Trophoblast cell (in vitro differentiated cells and primary cell): ENCODE measurements around the gene GXYLT2.
A peak's percentile ranks its signal among the peaks of the same experiment; 100 is the strongest.

ENCODE experiments used
- DNase-seq, 2 donors: peaks; one replicate each; pipeline ENCODE4 v3.0.0-alpha.2; 2016
- H2AFZ ChIP-seq: 2 replicates; pipeline ENCODE4 v1.6.1; 2013; ENCODE audit warnings: low read length, moderate library complexity, mild to moderate bottlenecking; ENCODE audit not compliant: insufficient read depth, poor library complexity
- H2AK5ac ChIP-seq: 2 replicates; pipeline ENCODE4 v1.6.1; 2013; ENCODE audit warnings: mild to moderate bottlenecking, low read length
- H2BK120ac ChIP-seq: 2 replicates; pipeline ENCODE4 v1.6.1; 2013; ENCODE audit warnings: low read length, mild to moderate bottlenecking, moderate library complexity; ENCODE audit not compliant: insufficient read depth, poor library complexity
- H2BK12ac ChIP-seq: 2 replicates; pipeline ENCODE4 v1.6.1; 2013; ENCODE audit warnings: mild to moderate bottlenecking, low read length, moderate library complexity
- H2BK5ac ChIP-seq: 2 replicates; pipeline ENCODE4 v1.6.1; 2013; ENCODE audit warnings: low read length, low read depth, moderate library complexity, mild to moderate bottlenecking; ENCODE audit not compliant: poor library complexity
- H3K14ac ChIP-seq: 2 replicates; pipeline ENCODE4 v1.6.1; 2013; ENCODE audit warnings: mild to moderate bottlenecking, low read length
- H3K18ac ChIP-seq: 2 replicates; pipeline ENCODE4 v1.6.1; 2013; ENCODE audit warnings: mild to moderate bottlenecking, low read length
- H3K23ac ChIP-seq: 2 replicates; pipeline ENCODE4 v1.6.1; 2013; ENCODE audit warnings: low read length
- H3K27ac ChIP-seq: 2 replicates; pipeline ENCODE4 v1.5.1; 2013; ENCODE audit warnings: low read depth, mild to moderate bottlenecking, inconsistent platforms, low read length, moderate library complexity
- H3K27me3 ChIP-seq: 2 replicates; pipeline ENCODE4 v1.6.1; 2013; ENCODE audit warnings: inconsistent platforms, mild to moderate bottlenecking, low read length, moderate library complexity; ENCODE audit not compliant: insufficient read depth
- H3K36me3 ChIP-seq, 2 experiments: 1 replicate in 1 of 2; 2 replicates in 1 of 2; pipeline ENCODE4 v1.6.1; 2013; ENCODE audit warnings: low read length in 2 of 2, mild to moderate bottlenecking in 2 of 2, moderate library complexity in 1 of 2; ENCODE audit not compliant: insufficient read depth in 2 of 2, control insufficient read depth in 1 of 2
- H3K4ac ChIP-seq: 2 replicates; pipeline ENCODE4 v1.6.1; 2013; ENCODE audit warnings: low read depth, mild to moderate bottlenecking, low read length, moderate library complexity
- H3K4me1 ChIP-seq, 2 experiments: 1 replicate in 1 of 2; 2 replicates in 1 of 2; pipeline ENCODE4 v1.6.1; 2013; ENCODE audit warnings: low read length in 2 of 2, mild to moderate bottlenecking in 2 of 2, moderate library complexity in 1 of 2; ENCODE audit not compliant: insufficient read depth in 2 of 2, control insufficient read depth in 1 of 2
- H3K4me2 ChIP-seq: 2 replicates; pipeline ENCODE4 v1.6.1; 2013; ENCODE audit warnings: inconsistent platforms, mild to moderate bottlenecking, low read length, moderate library complexity
- H3K4me3 ChIP-seq: 2 replicates; pipeline ENCODE4 v1.5.1; 2013; ENCODE audit warnings: mild to moderate bottlenecking, low read depth, low read length, inconsistent platforms
- H3K79me1 ChIP-seq: one replicate; pipeline ENCODE4 v1.6.1; 2013; ENCODE audit warnings: low read length
- H3K79me2 ChIP-seq: 2 replicates; pipeline ENCODE4 v1.6.1; 2013; ENCODE audit warnings: low read length, mild to moderate bottlenecking; ENCODE audit not compliant: control insufficient read depth, insufficient read depth, poor library complexity
- H3K9ac ChIP-seq: 2 replicates; pipeline ENCODE4 v1.6.1; 2013; ENCODE audit warnings: mild to moderate bottlenecking, low read length
- H3K9me3 ChIP-seq: 2 replicates; pipeline ENCODE4 v1.6.1; 2013; ENCODE audit warnings: low read depth, mild to moderate bottlenecking, control low read depth, inconsistent platforms, low read length; ENCODE audit not compliant: insufficient read depth
- H4K12ac ChIP-seq: 2 replicates; pipeline ENCODE4 v1.6.1; 2013; ENCODE audit warnings: low read depth, mild to moderate bottlenecking, low read length, moderate library complexity
- H4K8ac ChIP-seq: 2 replicates; pipeline ENCODE4 v1.6.1; 2013; ENCODE audit warnings: low read depth, mild to moderate bottlenecking, low read length, moderate library complexity
- H4K91ac ChIP-seq: one replicate; pipeline ENCODE4 v1.6.1; 2013; ENCODE audit warnings: low read depth, mild to moderate bottlenecking, low read length, moderate library complexity
- WGBS: extraction: QIAGEN DNeasy Blood & Tissue Kit; methylation state at CpG from one replicate; pipeline ENCODE4 v1.1.7; 2013; ENCODE audit warnings: missing lambda C conversion rate; ENCODE audit not compliant: insufficient read length, insufficient coverage; ENCODE audit errors: extremely low coverage; 5-methylcytosine and 5-hydroxymethylcytosine counted together

GXYLT2 gene

GRCh38 chr3:73004316-73004715 is 116.5 kb downstream of the GXYLT2 start:
- Histone ChIP-seq H3K4me2 (no peak overlapping the region), H3K27ac (no peak overlapping the region), H3K23ac (no peak overlapping the region), H4K8ac (no peak overlapping the region), H3K18ac (no peak overlapping the region), H3K14ac (no peak overlapping the region), H3K9me3 (no peaks in the 10 kb centered on the region), H3K79me2 (peaks cover 28% of the 10 kb centered on the region), H3K36me3 (peaks cover 29 to 31% of the 10 kb centered on the region in 2 experiments), H2BK120ac (no peak overlapping the region), H3K4ac (peak overlapping the region; percentile 68), H3K4me3 (no peak overlapping the region), H2AK5ac (no peak overlapping the region), H3K79me1 (no peaks in the 10 kb centered on the region), H4K12ac (no peak overlapping the region), H2BK5ac (no peak overlapping the region), H2BK12ac (no peak overlapping the region), H3K9ac (no peak overlapping the region), H4K91ac (no peak overlapping the region), H2AFZ (no peak overlapping the region), H3K4me1 (peaks cover 0 to 7% of the 10 kb centered on the region in 2 experiments), H3K27me3 (no peaks in the 10 kb centered on the region)
- no CpG with 5 or more reads among the region's 4 CpGs for WGBS
- DNase-seq, result no peak

GRCh38 chr3:73007992-73008712 is 120.3 kb downstream of the GXYLT2 start:
- Histone ChIP-seq H3K23ac (no peak overlapping the region), H3K79me2 (peaks cover 38% of the 10 kb centered on the region), H2BK5ac (no peak overlapping the region), H3K4ac (peak overlapping the region; percentile 16), H3K27ac (no peak overlapping the region), H3K4me3 (no peak overlapping the region), H3K4me1 (peaks cover 0 to 3% of the 10 kb centered on the region in 2 experiments), H3K4me2 (no peak overlapping the region), H4K91ac (no peak overlapping the region), H3K9me3 (no peaks in the 10 kb centered on the region), H4K8ac (no peak overlapping the region), H2AK5ac (no peak overlapping the region), H3K27me3 (no peaks in the 10 kb centered on the region), H2AFZ (no peak overlapping the region), H3K79me1 (no peaks in the 10 kb centered on the region), H3K14ac (no peak overlapping the region), H3K18ac (no peak overlapping the region), H3K36me3 (peaks cover 26 to 32% of the 10 kb centered on the region in 2 experiments), H2BK12ac (no peak overlapping the region), H4K12ac (no peak overlapping the region), H2BK120ac (no peak overlapping the region), H3K9ac (no peak overlapping the region)
- WGBS, result no CpG with 5 or more reads among the region's 6 CpGs
- no peak for DNase-seq

- Histone ChIP-seq H4K12ac (no peak overlapping the region), H3K9me3 (no peaks in the 10 kb centered on the region), H2BK120ac (no peak overlapping the region), H3K27me3 (no peaks in the 10 kb centered on the region), H3K9ac (no peak overlapping the region), H3K14ac (no peak overlapping the region), H3K79me2 (peaks cover 39% of the 10 kb centered on the region), H4K91ac (no peak overlapping the region), H3K4me2 (no peak overlapping the region), H2BK12ac (no peak overlapping the region), H3K4me3 (no peak overlapping the region), H3K27ac (no peak overlapping the region), H3K4ac (peak overlapping the region; percentile 91), H2AFZ (no peak overlapping the region), H3K4me1 (peaks cover 0 to 2% of the 10 kb centered on the region in 2 experiments), H3K36me3 (peaks cover 23 to 26% of the 10 kb centered on the region in 2 experiments), H3K23ac (no peak overlapping the region), H3K79me1 (no peaks in the 10 kb centered on the region), H4K8ac (no peak overlapping the region), H2AK5ac (no peak overlapping the region), H2BK5ac (no peak overlapping the region), H3K18ac (no peak overlapping the region)
- WGBS, result 100% methylated on average over 2 of the region's 4 CpGs
- DNase-seq, result no peak
These were observed 121.2 kb downstream of the GXYLT2 start for GRCh38 chr3:73009008-73009407.

- H3K36me3 ChIP-seq, result peaks cover 23 to 26% of the 10 kb centered on the region in 2 experiments
- H4K91ac ChIP-seq, result no peak overlapping the region
- H3K4me1 ChIP-seq, result peaks cover 0 to 2% of the 10 kb centered on the region in 2 experiments
- H3K27ac ChIP-seq, result no peak overlapping the region
- H3K18ac ChIP-seq, result no peak overlapping the region
- no peak overlapping the region for H2AFZ ChIP-seq
- no peak overlapping the region for H2BK120ac ChIP-seq
- peaks cover 37% of the 10 kb centered on the region for H3K79me2 ChIP-seq
- no peak overlapping the region for H4K12ac ChIP-seq
- H2BK12ac ChIP-seq, result no peak overlapping the region
- no peak for DNase-seq
- H3K23ac ChIP-seq, result no peak overlapping the region
- H4K8ac ChIP-seq, result no peak overlapping the region
- H3K27me3 ChIP-seq, result no peaks in the 10 kb centered on the region
- no CpG with 5 or more reads among the region's 3 CpGs for WGBS
- H2BK5ac ChIP-seq, result no peak overlapping the region
- no peak overlapping the region for H2AK5ac ChIP-seq
- no peak overlapping the region for H3K14ac ChIP-seq
- no peak overlapping the region for H3K4me3 ChIP-seq
- no peak overlapping the region for H3K9ac ChIP-seq
- H3K4me2 ChIP-seq, result no peak overlapping the region
- H3K79me1 ChIP-seq, result no peaks in the 10 kb centered on the region
- no peaks in the 10 kb centered on the region for H3K9me3 ChIP-seq
- peak overlapping the region; percentile 97 for H3K4ac ChIP-seq
These were observed 121.9 kb downstream of the GXYLT2 start for GRCh38 chr3:73009750-73010149.
